ENCODE results near the gene FHOD1.

DNA sequence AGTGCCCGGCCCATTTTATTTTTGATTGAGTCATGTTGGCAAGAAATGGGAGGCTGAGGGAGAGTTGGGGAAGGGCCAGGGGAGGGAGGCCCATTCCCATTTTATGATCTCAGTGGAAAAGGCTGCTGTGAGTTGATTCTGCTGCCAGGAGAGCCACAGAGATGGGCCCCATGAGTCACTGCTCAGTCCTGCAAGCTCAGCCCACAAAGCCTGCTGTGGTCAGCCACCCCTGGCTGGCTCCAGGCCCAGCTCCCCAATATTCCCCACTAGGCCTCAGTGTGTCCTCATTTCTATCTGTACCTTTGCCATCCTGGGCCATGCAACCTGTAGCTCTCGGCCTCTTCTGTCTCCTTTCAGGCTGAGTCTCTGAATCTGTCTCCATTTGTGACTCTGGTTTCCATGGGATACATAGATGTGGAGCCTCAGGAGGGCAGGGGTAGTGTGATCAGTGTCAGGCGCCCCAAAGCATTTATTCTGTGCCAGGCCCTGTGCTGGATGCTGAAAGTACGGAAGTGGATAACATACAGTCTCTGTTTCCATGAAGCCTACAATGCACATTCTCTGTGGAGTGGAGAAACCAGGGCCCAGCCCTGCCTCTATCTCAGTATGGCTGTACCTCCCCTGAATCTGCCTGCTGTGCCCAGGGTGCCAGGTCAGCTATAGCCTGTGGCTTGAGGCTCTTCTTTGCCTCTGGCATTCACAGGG, 30.2 kb upstream of the FHOD1 start:
- no peak; the same call in 1 of the 2 replicates for TF ChIP-seq POLR2A (IDR thresholded peaks at IDR 0.05; ENCODE audit: low read depth, low read length)
- TF ChIP-seq NFE2L2 (IDR thresholded peaks at IDR 0.05; ENCODE audit: low read depth, low read length): 0 out of 2 replicates have a peak, but pooled peaks have one; percentile 1
- TF ChIP-seq RFX5 (IDR thresholded peaks at IDR 0.05; ENCODE audit: low read depth, low read length): no peak
- TF ChIP-seq CTCF (conservative IDR thresholded peaks at IDR 0.05; ENCODE audit: low read depth, low read length): no peak
- no peak for TF ChIP-seq RAD21 (IDR thresholded peaks at IDR 0.05; ENCODE audit: low read length)
- TF ChIP-seq CEBPB (IDR thresholded peaks at IDR 0.05; ENCODE audit: low read depth, low read length): peak; percentile 7; the same call in 1 of the 2 replicates
- TF ChIP-seq, protein P1, sequence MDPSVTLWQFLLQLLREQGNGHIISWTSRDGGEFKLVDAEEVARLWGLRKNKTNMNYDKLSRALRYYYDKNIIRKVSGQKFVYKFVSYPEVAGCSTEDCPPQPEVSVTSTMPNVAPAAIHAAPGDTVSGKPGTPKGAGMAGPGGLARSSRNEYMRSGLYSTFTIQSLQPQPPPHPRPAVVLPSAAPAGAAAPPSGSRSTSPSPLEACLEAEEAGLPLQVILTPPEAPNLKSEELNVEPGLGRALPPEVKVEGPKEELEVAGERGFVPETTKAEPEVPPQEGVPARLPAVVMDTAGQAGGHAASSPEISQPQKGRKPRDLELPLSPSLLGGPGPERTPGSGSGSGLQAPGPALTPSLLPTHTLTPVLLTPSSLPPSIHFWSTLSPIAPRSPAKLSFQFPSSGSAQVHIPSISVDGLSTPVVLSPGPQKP (IDR thresholded peaks at IDR 0.05; ENCODE audit: borderline replicate concordance, low read depth, low read length): no peak
- peak; percentile 94 for TF ChIP-seq FOS (IDR thresholded peaks at IDR 0.05; ENCODE audit: low read depth, low read length)
- TF ChIP-seq BHLHE40 (IDR thresholded peaks at IDR 0.05; ENCODE audit: low read depth, low read length): peak; percentile 61; the same call in 1 of the 2 replicates
- peak; percentile 63 for TF ChIP-seq CHD1 (IDR thresholded peaks at IDR 0.05; ENCODE audit: low read depth, low read length)
- peak; percentile 27; the same call in 1 of the 2 replicates for TF ChIP-seq MAFK (IDR thresholded peaks at IDR 0.05; ENCODE audit: low read depth, low read length)
- no peak for TF ChIP-seq MXI1 (IDR thresholded peaks at IDR 0.05; ENCODE audit: borderline replicate concordance, low read depth, low read length)
